Activated CD4-positive, alpha-beta T cell treated with anti-CD3 and anti-CD28 coated beads, Interleukin-2, amount 50 U/mL, for 24 hours (primary cell): ENCODE results near the gene DCHS2.

Source experiments
- DNase-seq, 2 donors: peaks; one replicate each; pipeline ENCODE4 v3.0.0-alpha.2; 2020; ENCODE audit warnings: low read depth in 1 of 2, low spot score in 1 of 2

The DCHS2 gene

GRCh38 chr4:154399259-154399974, 92.2 kb downstream of the DCHS2 start:
- DNase-seq = no peak

DNA sequence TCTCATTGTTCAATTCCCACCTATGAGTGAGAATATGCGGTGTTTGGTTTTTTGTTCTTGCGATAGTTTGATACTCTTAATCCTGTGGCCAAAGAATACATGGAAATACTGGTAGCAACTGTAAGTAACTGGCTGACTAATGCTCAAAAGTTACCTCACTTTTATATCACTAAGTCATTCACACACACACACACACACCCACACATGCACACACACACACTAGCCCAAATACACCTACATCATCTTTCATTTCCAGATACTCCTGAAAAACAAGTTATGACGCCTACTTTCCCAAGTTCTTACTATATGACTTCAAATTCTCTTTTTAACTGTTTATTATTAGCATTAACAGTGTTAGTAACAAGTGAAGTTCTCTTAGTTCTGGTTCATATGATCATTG, 101.3 kb downstream of the DCHS2 start:
- no peak for DNase-seq

GRCh38 chr4:154389148-154389547, 102.5 kb downstream of the DCHS2 start:
- DNase-seq = no peak

DNA sequence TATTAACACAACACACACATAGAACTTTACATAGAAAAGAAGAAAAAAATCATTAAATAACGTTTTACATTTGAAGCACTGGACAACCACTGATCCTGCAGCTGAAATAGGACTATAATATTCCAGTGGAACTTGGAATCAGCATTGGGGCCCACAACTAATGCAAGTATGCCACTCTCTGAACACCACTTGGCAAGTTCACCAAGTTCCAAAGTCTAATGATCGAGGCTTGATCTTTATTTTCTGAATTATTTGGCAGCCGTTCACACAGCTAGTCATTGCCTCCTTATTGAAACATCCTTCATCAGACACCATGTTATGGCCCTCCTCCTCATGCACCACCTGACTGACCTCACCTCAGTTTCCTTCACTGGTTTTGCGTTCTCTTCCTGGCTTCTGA, 107.6 kb downstream of the DCHS2 start:
- DNase-seq = no peak

GRCh38 chr4:154376486-154376885, 115.1 kb downstream of the DCHS2 start:
- DNase-seq = no peak

DNA sequence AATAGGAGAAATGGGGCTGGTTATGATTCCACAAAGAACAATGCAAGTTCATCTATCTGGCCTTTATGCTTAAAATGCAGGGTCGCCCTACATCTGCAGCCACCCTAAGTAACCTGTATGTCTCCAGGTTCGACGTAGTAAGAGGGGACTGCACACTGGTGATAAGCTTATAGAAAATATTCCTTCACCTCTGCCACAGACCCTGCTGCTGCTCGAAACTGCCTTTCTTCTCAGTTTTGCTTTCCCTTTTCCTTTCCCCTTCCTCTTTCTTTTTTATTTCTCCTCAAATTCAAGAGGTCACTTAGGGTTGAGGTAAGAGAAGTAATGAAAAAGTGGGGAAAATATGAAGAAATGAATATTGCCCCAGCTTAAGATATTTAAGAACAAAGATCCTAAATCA, 123.5 kb downstream of the DCHS2 start:
- no peak for DNase-seq

- no peak for DNase-seq
Measured at GRCh38 chr4:154367659-154368058, 123.9 kb downstream of the DCHS2 start.

DNA sequence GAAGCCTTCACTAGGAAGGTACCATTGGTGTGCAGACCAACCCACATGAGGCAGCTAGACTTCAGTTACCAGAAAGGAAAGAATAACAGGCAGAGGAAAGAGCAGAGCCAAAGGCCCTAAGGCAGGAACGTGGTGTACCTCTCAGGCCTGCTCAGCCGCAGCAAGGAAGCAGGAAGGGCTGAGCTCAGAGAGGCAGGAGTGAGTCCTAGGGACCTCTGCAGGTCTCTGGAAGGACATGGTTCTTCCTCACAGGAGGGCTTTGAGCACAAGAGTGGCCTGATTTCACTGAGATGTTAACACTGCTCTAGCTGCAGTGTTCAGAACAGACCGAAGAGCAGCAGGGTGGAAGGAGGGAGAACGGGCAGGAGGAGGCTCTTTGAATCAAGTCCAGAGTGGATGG, 124.6 kb downstream of the DCHS2 start:
- no peak for DNase-seq

DNA sequence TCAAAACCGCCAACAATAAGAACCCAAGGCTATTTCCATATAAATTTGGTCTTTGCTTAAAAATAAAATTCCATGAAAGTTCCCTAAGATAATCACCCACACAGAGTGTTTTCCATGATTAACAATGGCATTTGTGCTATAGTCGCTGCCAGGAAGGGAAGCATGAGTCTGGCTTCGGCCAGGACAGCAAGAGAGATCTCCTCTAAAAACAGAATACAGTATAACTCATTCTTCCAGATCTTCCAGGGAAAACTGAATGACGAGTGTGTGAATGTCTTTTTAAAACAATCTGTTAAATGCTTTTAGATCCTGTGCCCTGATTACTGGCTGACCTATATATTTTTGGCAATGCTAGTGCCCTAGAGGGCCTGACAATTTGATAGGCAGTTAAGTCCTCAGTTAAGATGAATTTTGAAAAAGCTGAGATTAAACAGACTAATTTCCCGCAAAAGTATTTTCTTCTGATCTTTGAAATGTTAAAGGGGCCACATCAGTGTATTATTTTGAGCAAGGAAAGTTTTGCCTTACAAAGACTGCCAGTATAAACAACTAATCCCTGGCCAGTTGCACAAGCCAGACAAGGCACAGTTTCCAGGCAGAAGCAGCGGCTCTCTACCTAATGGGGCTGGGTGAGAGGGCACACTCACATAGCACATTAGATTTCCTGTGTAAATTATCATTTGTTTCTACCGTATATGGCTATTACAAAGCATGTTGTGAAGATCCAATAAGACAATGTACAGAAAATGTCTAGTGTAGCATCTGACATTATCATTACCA, 127.3 kb downstream of the DCHS2 start:
- no peak for DNase-seq

DNA sequence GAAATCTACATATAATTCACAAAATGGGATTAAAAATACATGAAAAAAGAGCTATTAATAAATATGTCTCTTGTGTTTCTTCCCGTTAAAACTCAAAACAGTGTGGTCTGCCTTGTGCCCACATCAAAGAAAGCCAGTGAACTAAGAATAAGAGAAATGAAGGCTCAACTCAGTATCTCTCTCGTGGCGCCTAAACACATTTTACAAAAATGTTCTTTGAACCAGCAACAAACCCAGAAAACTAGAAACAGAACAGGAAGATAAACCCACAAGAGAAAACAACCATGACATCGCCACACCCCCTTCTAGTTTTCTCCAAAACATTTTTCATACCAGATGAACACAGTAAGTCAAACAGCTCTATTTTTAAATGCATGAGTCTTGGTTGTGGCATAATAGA, 130.1 kb downstream of the DCHS2 start:
- DNase-seq = no peak

- DNase-seq = no peak
Measured at GRCh38 chr4:154360491-154360890, 131.1 kb downstream of the DCHS2 start.

- no peak for DNase-seq
Measured at GRCh38 chr4:154354883-154355282, 136.7 kb downstream of the DCHS2 start.

GRCh38 chr4:154349829-154350228, 141.8 kb downstream of the DCHS2 start:
- DNase-seq = no peak

- DNase-seq = no peak
Measured at GRCh38 chr4:154348657-154349056, 142.9 kb downstream of the DCHS2 start.

GRCh38 chr4:154345359-154345758, 146.2 kb downstream of the DCHS2 start:
- no peak for DNase-seq

DNA sequence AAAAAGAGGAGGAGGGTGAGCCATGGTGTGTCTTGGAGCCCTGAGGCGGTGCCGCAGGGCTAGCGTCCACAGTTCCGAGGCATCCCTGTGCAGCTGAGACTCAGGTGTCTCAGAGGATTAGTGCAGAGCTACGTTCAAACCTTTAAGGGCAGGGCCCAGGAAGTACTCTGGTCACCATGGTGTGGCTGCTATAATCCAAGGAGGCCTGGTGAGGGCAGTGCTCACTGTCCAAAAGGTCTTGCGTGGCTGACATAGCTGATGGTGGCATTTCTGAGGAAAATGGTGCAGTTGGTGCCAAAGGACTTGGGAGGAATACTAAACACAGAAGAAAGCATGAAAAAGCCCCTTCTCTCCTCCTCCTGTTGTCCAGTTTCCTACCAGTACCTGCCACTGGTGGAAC, 146.9 kb downstream of the DCHS2 start:
- DNase-seq = no peak

DNA sequence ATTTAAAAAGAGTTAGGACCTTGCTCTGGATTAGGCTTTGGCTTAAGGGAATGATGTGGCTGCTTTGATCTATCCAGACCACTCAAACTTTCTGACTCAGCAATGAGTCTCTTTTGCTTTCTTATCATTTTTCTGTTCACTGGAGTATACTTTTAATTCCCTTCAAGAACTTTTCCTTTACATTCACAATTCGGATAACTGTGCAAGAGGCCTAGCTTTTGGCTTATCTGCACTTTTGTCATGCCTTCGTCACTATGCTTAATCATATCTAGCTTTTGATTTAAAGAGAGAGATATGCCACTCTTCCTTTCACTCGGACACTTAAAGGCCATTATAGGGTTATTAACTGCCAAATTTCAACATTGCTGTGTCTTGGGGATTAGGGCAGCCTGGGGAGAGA, 147.9 kb downstream of the DCHS2 start:
- DNase-seq = no peak

DNA sequence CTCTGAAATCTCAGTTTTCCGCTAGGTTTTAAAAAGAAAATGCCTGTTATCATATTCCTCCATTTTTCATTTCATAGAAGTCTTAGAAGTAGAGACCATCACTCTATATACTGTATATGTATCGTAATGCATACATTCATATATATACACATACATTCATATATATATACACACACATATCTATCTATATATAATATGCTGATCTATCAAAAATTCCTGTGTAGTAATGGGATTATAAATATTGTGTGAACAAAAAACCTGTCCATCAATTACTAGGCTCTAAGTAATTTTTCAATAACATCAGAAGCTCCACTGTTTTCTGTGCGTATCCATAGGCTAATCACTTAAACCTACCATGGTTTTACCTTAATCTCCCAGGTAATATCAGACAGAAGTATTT, 150.2 kb downstream of the DCHS2 start:
- no peak for DNase-seq

- DNase-seq = no peak
Measured at GRCh38 chr4:154335588-154335987, 156.0 kb downstream of the DCHS2 start.

DNA sequence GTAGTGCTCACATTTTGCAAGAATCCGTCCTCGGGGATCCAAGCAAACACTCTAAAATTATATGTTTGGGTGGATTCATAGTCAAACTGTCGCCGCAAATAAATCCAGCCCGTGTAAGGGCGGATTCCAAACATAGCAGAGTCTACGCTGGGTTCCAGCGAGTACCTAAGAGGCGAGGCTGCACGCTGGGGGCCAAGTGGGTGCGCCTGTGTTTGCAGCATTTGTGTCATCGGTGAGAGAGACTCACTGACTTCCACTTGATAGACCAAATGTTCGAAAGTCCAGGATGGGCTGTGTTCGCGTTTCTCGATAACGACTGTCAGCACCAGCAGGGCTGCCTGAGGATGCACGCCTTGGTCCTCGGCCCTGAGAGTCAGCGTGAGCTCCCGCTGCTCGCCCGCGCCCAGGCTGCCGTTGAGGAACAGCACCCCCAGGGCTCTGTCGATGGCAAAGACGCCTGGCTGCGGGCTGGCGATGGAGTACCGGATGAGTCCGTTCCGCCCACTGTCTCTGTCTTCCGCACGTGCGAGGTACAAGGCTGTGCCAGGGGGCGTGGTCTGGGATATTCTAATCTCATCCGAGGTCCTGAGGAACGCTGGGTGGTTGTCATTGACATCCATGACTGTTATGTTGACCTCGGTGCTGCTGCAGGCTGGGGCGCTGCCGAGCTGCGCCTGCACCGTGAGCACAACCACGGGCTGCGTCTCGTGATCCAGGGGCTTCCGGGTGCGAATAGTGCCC, 158.7 kb downstream of the DCHS2 start:
- DNase-seq = peak; percentile 9 to 49

DNA sequence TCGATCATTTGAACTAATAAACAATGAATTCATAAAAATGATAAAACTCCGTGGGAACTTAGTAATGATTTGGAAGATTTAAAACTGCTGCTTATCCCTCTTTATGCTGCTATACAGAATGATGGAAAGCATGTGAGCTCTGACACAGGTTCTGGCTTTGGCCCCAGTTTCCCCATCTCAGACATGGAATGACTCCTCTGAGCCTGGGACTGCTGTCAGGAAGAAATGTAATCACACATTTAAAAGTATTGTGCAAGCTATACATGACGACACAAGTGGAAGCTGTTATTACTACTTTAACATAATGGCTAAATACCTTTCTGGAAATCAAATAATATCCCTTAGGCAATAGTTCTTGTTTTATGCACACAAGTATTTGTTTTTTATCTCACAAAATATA, 161.7 kb downstream of the DCHS2 start:
- no peak for DNase-seq

DNA sequence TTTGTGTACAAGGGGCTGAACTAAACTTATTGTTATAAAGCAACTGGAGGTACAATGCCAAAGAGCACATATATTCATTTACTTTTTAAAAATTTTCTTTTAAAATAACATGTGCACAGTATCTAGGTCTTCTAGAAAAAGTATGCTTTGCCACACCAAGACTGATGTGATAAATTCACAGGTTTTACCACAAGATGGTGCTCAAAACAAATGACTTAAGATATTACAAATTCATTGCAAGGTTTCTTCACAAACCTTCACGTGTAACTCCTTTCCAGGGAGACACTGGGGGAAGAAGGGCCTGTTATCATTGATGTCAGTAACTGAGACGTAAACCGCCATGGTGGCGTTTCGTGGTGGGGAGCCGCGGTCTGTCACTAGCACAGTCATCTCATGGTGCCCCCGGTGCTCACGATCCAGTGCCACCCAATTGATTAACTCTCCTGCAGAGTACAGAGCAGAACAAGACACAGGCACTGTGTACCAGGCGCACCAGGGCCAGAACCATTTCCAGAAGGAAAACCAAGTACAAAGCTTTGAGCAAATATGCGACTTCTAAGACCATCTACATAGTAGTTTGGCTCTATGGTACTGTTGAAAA, 162.2 kb downstream of the DCHS2 start:
- DNase-seq = no peak
